Spleen (tissue), 11 donors: ENCODE data around the gene PHACTR1. TPM values are rescaled to one million over a fixed set of nuclear protein-coding genes. Genes with fewer than 3 reads are reported as not detected.

Source experiments
- DNase-seq: peaks from one replicate; pipeline ENCODE4 v3.0.0-alpha.2; 2020
- H3K27ac ChIP-seq, 8 donors: fragments of 200-600 bp; sonication (generic) in 7 of 8; 1 replicate in 4 of 8; 2 replicates in 4 of 8; pipeline versions ENCODE4 v1.5.0 to v1.8.0; 2016 to 2021; ENCODE audit warnings: inconsistent platforms in 4 of 8, mild to moderate bottlenecking in 4 of 8, moderate library complexity in 1 of 8
- H3K27me3 ChIP-seq, 7 donors: fragments of 200-600 bp; sonication (generic) in 6 of 7; replicated peaks in 1 of 7; 1 replicate in 4 of 7; 2 replicates in 3 of 7; pipeline versions ENCODE4 v1.5.0 to v1.8.0; 2016 to 2021; ENCODE audit warnings: inconsistent platforms in 3 of 7, mild to moderate bottlenecking in 1 of 7
- H3K36me3 ChIP-seq, 6 donors: fragments of 200-600 bp; sonication (generic) in 5 of 6; 1 replicate in 4 of 6; 2 replicates in 2 of 6; pipeline versions ENCODE4 v1.5.0 to v1.8.0; 2016 to 2021; ENCODE audit warnings: inconsistent platforms in 2 of 6
- H3K4me1 ChIP-seq, 6 donors: fragments of 200-600 bp; sonication (generic) in 5 of 6; 1 replicate in 3 of 6; 2 replicates in 3 of 6; pipeline versions ENCODE4 v1.5.0 to v1.8.0; 2016 to 2021; ENCODE audit warnings: inconsistent platforms in 3 of 6
- H3K4me3 ChIP-seq, 8 donors: fragments of 200-600 bp; sonication (generic) in 7 of 8; 1 replicate in 4 of 8; 2 replicates in 4 of 8; pipeline versions ENCODE4 v1.5.0 to v1.8.0; 2016 to 2021; ENCODE audit warnings: inconsistent platforms in 4 of 8, mild to moderate bottlenecking in 4 of 8, moderate library complexity in 2 of 8
- H3K9me3 ChIP-seq, 8 donors: fragments of 200-600 bp; sonication (generic) in 7 of 8; 1 replicate in 4 of 8; 2 replicates in 4 of 8; pipeline versions ENCODE4 v1.5.0 to v1.8.0; 2016 to 2021; ENCODE audit warnings: inconsistent platforms in 4 of 8
- POLR2A ChIP-seq, 3 donors: fragments of 450-650 bp; IDR thresholded peaks; one replicate each; pipeline ENCODE4 v1.5.1; 2017; ENCODE audit warnings: antibody characterized with exemption in 3 of 3, mild to moderate bottlenecking in 1 of 3
- POLR2AphosphoS5 ChIP-seq, 3 donors: sonication (generic); formaldehyde crosslinking; IDR thresholded peaks; one replicate each; pipeline ENCODE4 v1.5.1; 2017; ENCODE audit warnings: antibody characterized with exemption in 3 of 3
- WGBS, 5 donors: extraction: QIAGEN DNeasy Blood & Tissue Kit in 3 of 5; methylation state at CpG; one replicate each; pipeline versions ENCODE4 v1.1.5 to v1.1.7; 2013 to 2018; 5-methylcytosine and 5-hydroxymethylcytosine counted together
- intact Hi-C: fragments of 100-400 bp; cut with DNase I; formaldehyde crosslinking; loops from one replicate; pipeline ENCODE4 v1.15.0; 2023; ENCODE audit warnings: low total_unique reads
- polyA plus RNA-seq, 3 donors: library from polyadenylated mRNA; stranded (reverse); fragments of 200-250 nt; gene quantifications; one replicate each; pipeline ENCODE4 v1.2.1, GENCODE V29; 2013
- total RNA-seq, 7 donors: library from RNA; depleted of rRNA in 3 of 7; stranded (reverse); fragments of >200 nt in 3 of 7; fragmentation: NEBNext Ultra II Directional in 4 of 7; extraction: Animal tissue kit (Norgen Biotek cat#: 25700) in 4 of 7; gene quantifications; one replicate each; pipeline versions ENCODE4 v1.1.0 to v1.2.1, GENCODE V29; 2016 to 2021
- TF ChIP-seq, protein P1 (sequence below), 11 experiments: fragments of 200-600 bp in 7 of 11; fragments of 450-650 bp in 4 of 11; sonication (generic) in 4 of 11; IDR thresholded peaks in 8 of 11; conservative IDR thresholded peaks in 3 of 11; 1 replicate in 7 of 11; 2 replicates in 4 of 11; pipeline versions ENCODE4 v1.4.0 to v1.8.0; 2016 to 2021; ENCODE audit warnings: antibody characterized with exemption in 11 of 11, inconsistent platforms in 4 of 11, mild to moderate bottlenecking in 1 of 11
- donor health status: healthy with polysubstance abuse.
- donor health status: DM: no; HTN: no; CAD: no; lungs with moderate emphysema.
- donor health status: DM: no; HTN: no; CAD: no.
- donor health status: Bipolar disorder and iron deficiency.
- donor health status: healthy.
- donor health status: DM: no; HTN: no; CAD: no.
- donor health status: DM: yes; HTN: yes; CAD: no.

The PHACTR1 gene
- total and polyA plus RNA-seq, 10 donors: 8.5 to 45.3 (median 30.8) TPM

DNA sequence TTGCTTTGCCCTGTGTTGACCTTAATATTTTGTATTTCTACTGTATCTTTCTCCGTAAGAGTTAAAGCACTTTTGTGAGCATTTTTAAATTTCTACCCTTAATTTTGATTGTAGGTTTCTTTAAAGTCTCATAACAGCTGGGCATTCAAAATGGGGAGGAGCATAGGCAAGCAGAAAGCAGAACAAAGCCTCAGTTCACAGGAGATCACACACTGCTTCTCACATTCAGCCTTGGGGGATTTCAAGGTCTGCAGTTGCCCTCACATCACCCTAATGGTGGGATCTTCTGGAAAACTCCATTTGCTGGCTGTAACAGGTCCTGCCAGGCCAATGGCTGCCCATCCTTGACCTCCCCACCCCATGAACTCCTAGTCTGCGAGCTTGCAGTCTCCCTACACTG is 292.9 kb downstream of the PHACTR1 start:
- no peaks in the 10 kb centered on the region for H3K36me3 ChIP-seq
- intact Hi-C loops: no loop called here
- no peak overlapping the region for H3K27ac ChIP-seq
- no peak for DNase-seq
- H3K4me3 ChIP-seq: no peak overlapping the region
- WGBS, 5 donors: 83 to 93% (median 90%) methylated on average over 2 of the region's 2 CpGs
- no peaks in the 10 kb centered on the region for H3K9me3 ChIP-seq
- H3K27me3 ChIP-seq: peaks cover 0 to 38% (median 6%) of the 10 kb centered on the region in 7 donors
- TF ChIP-seq, protein P1, sequence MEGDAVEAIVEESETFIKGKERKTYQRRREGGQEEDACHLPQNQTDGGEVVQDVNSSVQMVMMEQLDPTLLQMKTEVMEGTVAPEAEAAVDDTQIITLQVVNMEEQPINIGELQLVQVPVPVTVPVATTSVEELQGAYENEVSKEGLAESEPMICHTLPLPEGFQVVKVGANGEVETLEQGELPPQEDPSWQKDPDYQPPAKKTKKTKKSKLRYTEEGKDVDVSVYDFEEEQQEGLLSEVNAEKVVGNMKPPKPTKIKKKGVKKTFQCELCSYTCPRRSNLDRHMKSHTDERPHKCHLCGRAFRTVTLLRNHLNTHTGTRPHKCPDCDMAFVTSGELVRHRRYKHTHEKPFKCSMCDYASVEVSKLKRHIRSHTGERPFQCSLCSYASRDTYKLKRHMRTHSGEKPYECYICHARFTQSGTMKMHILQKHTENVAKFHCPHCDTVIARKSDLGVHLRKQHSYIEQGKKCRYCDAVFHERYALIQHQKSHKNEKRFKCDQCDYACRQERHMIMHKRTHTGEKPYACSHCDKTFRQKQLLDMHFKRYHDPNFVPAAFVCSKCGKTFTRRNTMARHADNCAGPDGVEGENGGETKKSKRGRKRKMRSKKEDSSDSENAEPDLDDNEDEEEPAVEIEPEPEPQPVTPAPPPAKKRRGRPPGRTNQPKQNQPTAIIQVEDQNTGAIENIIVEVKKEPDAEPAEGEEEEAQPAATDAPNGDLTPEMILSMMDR (IDR thresholded peaks at IDR 0.05 in 8 of 11, conservative IDR thresholded peaks at IDR 0.05 in 3 of 11): no peak
- TF ChIP-seq POLR2AphosphoS5 (IDR thresholded peaks at IDR 0.05): no peak
- TF ChIP-seq POLR2A (IDR thresholded peaks at IDR 0.05): no peak
- peaks cover 0 to 28% (median 20%) of the 10 kb centered on the region in 6 donors for H3K4me1 ChIP-seq

DNA sequence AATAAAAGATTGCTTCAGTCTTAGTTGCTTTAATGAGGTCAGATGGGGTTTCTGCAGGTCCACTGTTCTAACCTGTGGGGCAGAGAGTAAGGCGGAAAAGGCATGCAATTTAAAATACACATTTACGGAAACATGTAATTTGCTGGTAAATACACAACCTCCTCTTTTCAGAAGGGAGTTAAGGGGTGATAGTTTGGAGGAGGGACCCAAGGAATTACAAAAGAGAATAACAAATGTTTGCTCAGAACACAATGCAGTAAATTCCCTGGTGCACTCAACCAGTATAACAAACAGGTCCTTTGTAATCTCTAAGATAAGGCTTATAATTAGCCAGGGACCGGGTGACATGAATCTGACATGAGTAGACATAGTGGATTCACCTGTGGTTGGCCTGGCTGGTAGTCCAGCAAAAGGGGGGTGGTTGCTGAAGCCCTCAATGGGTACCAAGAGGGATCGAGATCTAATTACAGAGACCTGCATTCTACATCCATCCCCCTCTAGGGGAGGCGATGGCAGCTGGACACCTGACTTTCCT is 295.1 kb downstream of the PHACTR1 start:
- intact Hi-C loops: no loop called here
- Histone ChIP-seq H3K36me3 (no peaks in the 10 kb centered on the region), H3K4me1 (peaks cover 0 to 32% (median 20%) of the 10 kb centered on the region in 6 donors), H3K27me3 (peaks cover 0 to 48% (median 7%) of the 10 kb centered on the region in 7 donors), H3K27ac (no peak overlapping the region), H3K4me3 (no peak overlapping the region), H3K9me3 (no peaks in the 10 kb centered on the region)
- DNase-seq: no peak
- no peak for TF ChIP-seq POLR2A (IDR thresholded peaks at IDR 0.05)
- TF ChIP-seq, protein P1 (IDR thresholded peaks at IDR 0.05 in 8 of 11, conservative IDR thresholded peaks at IDR 0.05 in 3 of 11): no peak
- TF ChIP-seq POLR2AphosphoS5 (IDR thresholded peaks at IDR 0.05): no peak
- WGBS, 5 donors: 72 to 93% (median 80%) methylated on average over 5 of the region's 5 CpGs

DNA sequence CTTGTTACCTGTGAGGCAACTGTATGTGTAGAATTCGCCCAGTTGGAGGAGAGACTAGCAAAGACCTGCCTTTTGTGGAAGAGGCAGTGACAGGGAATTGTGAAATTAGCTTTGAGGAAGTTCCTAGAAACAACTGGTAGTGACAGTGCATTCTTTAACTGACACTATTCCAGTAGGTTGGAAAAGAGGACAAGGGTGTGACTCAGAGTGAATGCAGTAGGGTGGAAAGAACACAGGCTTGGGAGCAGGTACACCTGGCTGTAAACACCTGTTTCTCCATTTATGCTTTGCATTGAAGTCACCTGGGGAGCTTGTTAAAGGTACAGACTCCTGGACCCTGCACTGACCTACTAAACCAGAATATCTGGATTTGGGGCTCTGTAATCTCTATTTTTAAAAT is 295.7 kb downstream of the PHACTR1 start:
- intact Hi-C loops: no loop called here
- Histone ChIP-seq H3K27ac (no peak overlapping the region), H3K9me3 (no peaks in the 10 kb centered on the region), H3K27me3 (peaks cover 0 to 48% (median 7%) of the 10 kb centered on the region in 7 donors), H3K4me1 (peaks cover 0 to 32% (median 20%) of the 10 kb centered on the region in 6 donors), H3K36me3 (no peaks in the 10 kb centered on the region), H3K4me3 (peak overlapping the region in 1 of 8 donors; percentile 71)
- no peak for DNase-seq
- TF ChIP-seq POLR2A (IDR thresholded peaks at IDR 0.05) (no peak), POLR2AphosphoS5 (IDR thresholded peaks at IDR 0.05) (no peak)
- TF ChIP-seq, protein P1 (IDR thresholded peaks at IDR 0.05 in 8 of 11, conservative IDR thresholded peaks at IDR 0.05 in 3 of 11): no peak
- 26 to 86% (median 52%) methylated on average over 1 of the region's 1 CpG for WGBS, 5 donors

DNA sequence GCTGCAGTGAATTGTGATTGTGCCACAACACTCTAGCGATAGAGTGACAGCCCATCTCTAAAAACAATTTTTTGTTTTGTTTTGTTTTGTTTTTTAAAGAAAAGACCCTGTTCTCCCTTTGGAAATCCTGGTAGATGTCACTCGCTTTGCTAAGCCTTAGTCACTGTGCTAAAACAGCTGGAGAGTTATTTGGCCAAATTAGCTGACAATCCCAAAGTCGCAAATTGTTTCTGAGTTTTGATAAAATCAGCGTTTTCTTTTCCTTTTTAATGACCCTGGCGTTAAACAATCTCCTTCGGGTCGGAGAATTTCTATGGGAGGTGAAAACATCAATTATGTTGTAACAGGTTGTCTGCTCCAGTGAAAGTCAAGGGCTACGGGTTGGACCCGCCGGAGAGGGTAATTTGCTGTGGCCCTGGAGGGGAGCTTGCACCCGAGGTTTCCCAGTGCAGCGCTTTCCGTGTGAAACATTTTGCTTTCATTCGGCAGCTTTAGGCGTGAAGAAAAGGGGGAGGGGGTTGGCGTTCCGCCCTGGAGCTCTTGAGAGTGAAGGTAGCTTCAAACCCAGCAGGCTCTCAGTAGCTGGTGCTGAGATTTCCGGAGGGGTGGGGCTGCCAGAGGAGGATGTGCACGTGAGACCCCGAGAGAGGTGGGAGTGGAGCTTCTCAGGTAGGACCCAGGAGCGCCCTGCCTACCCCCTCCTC is 296.6 kb downstream of the PHACTR1 start:
- intact Hi-C loops: no loop called here
- no peak for DNase-seq
- WGBS, 5 donors: 9 to 11% (median 9%) methylated on average over 19 to 21 of the region's 21 CpGs
- no peaks in the 10 kb centered on the region for H3K36me3 ChIP-seq
- TF ChIP-seq POLR2AphosphoS5 (IDR thresholded peaks at IDR 0.05): no peak
- TF ChIP-seq POLR2A (IDR thresholded peaks at IDR 0.05): no peak
- TF ChIP-seq, protein P1 (IDR thresholded peaks at IDR 0.05 in 8 of 11, conservative IDR thresholded peaks at IDR 0.05 in 3 of 11): no peak
- H3K9me3 ChIP-seq: no peaks in the 10 kb centered on the region
- H3K4me3 ChIP-seq: peak overlapping the region; percentile 23 to 71 (median 46)
- peaks cover 0 to 48% (median 7%) of the 10 kb centered on the region in 7 donors for H3K27me3 ChIP-seq
- H3K27ac ChIP-seq: no peak overlapping the region
- peaks cover 0 to 32% (median 20%) of the 10 kb centered on the region in 6 donors for H3K4me1 ChIP-seq
